HCT116 (cell line): Measurements from ENCODE around the gene TRAF2. TPM values are rescaled to one million over a fixed set of nuclear protein-coding genes. Genes with fewer than 3 reads are reported as not detected.

Experiments
- ATAC-seq: fragments of 200-7000 bp; cut with Tn5 transposase; 2 replicates; pipeline ENCODE4 v1.9.1; 2020; ENCODE audit warnings: mild to moderate bottlenecking, moderate library complexity
- BruUV-seq: library from RNA; stranded (reverse); fragments of 400-500 nt; replicated peaks from 2 replicates; lab custom pipeline; 2021; lab: Mats Ljungman, UMichigan
- CTCF ChIA-PET: fragments of 300-600 bp; sonication (Branson Sonifier 250); formaldehyde crosslinking; loops from one replicate; lab custom pipeline; 2021; ENCODE audit warnings: antibody characterized with exemption; lab: Charles Lee
- POLR2A ChIA-PET: fragments of 300-600, 350-600 bp; sonication (Branson Sonifier 250); formaldehyde crosslinking; loops from one replicate; lab custom pipeline; 2021; ENCODE audit warnings: antibody characterized with exemption; lab: Charles Lee
- RAD21 ChIA-PET, 2 experiments: fragments of 300-600 bp; sonication (Branson Sonifier 250); formaldehyde crosslinking; loops; one replicate each; lab custom pipeline; 2023; ENCODE audit warnings: low total read pairs in 2 of 2; ENCODE audit not compliant: uncharacterized antibody in 2 of 2, unreplicated experiment in 2 of 2, low non-redundant PET in 1 of 2; lab: Charles Lee
- DNase-seq: peaks from one replicate; pipeline ENCODE4 v3.0.0-alpha.2; 2010; ENCODE audit warnings: low read depth, low spot score
- H2AFZ ChIP-seq: fragments of 200-600 bp; shearing (Covaris generic), sonication (generic); 2 replicates; pipeline ENCODE4 v1.6.1; 2017; ENCODE audit warnings: low read depth, mixed run types, mixed read lengths, antibody characterized with exemption, low read length; ENCODE audit not compliant: poor library complexity, severe bottlenecking
- H3K27ac ChIP-seq: 2 replicates; pipeline ENCODE4 v1.5.1; 2012; ENCODE audit warnings: low read depth, low read length
- H3K27me3 ChIP-seq: fragments of 200-600 bp; sonication (generic); 2 replicates; pipeline ENCODE4 v1.6.1; 2016; ENCODE audit warnings: mixed run types, low read length, mixed read lengths; ENCODE audit not compliant: insufficient read depth
- H3K36me3 ChIP-seq, 2 experiments: fragments of 200-500 bp in 1 of 2; fragments of 200-600 bp in 1 of 2; sonication (Bioruptor generic) in 1 of 2; sonication (generic) in 1 of 2; 2 replicates each; pipeline versions ENCODE4 v1.5.1 to v1.6.1; 2014 to 2016; ENCODE audit warnings: low read length in 2 of 2, inconsistent platforms in 1 of 2, mixed read lengths in 1 of 2, mixed run types in 1 of 2; ENCODE audit not compliant: insufficient read depth in 2 of 2, control insufficient read depth in 1 of 2
- H3K4me1 ChIP-seq, 2 experiments: fragments of 200-600 bp in 1 of 2; sonication (generic) in 1 of 2; 2 replicates each; pipeline versions ENCODE4 v1.5.1 to v1.6.1; 2012 to 2017; ENCODE audit warnings: low read length in 2 of 2, inconsistent platforms in 1 of 2, mild to moderate bottlenecking in 1 of 2, mixed read lengths in 1 of 2, mixed run types in 1 of 2, moderate library complexity in 1 of 2; ENCODE audit not compliant: insufficient read depth in 2 of 2, control insufficient read depth in 1 of 2
- H3K4me2 ChIP-seq: fragments of 200-600 bp; sonication (generic); 2 replicates; pipeline ENCODE4 v1.6.1; 2017; ENCODE audit warnings: mixed run types, low read length, mixed read lengths
- H3K4me3 ChIP-seq, 2 experiments: fragments of 200-600 bp in 1 of 2; sonication (generic) in 1 of 2; replicated peaks in 1 of 2; 2 replicates each; pipeline ENCODE4 v1.5.1; 2011 to 2016; ENCODE audit warnings: low read length in 2 of 2, control low read depth in 1 of 2, low read depth in 1 of 2, mild to moderate bottlenecking in 1 of 2, mixed read lengths in 1 of 2, mixed run types in 1 of 2
- H3K79me2 ChIP-seq: fragments of 200-600 bp; sonication (generic); 2 replicates; pipeline ENCODE4 v1.6.1; 2017; ENCODE audit warnings: mild to moderate bottlenecking, mixed run types, low read length, moderate library complexity, mixed read lengths; ENCODE audit not compliant: insufficient read depth
- H3K9ac ChIP-seq: fragments of 200-600 bp; sonication (generic); 2 replicates; pipeline ENCODE4 v1.6.1; 2016; ENCODE audit warnings: low read length, mixed read lengths
- H3K9me2 ChIP-seq: fragments of 200-600 bp; sonication (generic), shearing (Covaris generic); 2 replicates; pipeline ENCODE4 v1.6.1; 2017; ENCODE audit warnings: mixed run types, mild to moderate bottlenecking, moderate library complexity; ENCODE audit not compliant: insufficient read depth
- H3K9me3 ChIP-seq, 2 experiments: fragments of 200-500 bp in 1 of 2; fragments of 200-600 bp in 1 of 2; sonication (Bioruptor generic) in 1 of 2; sonication (generic) in 1 of 2; 2 replicates each; pipeline ENCODE4 v1.6.1; 2014 to 2017; ENCODE audit warnings: low read length in 2 of 2, mixed read lengths in 2 of 2, inconsistent platforms in 1 of 2, low read depth in 1 of 2, mild to moderate bottlenecking in 1 of 2, mixed run types in 1 of 2, moderate library complexity in 1 of 2; ENCODE audit not compliant: control insufficient read depth in 1 of 2, insufficient read depth in 1 of 2
- H4K20me1 ChIP-seq: fragments of 200-600 bp; sonication (generic), shearing (Covaris generic); 2 replicates; pipeline ENCODE4 v1.6.1; 2017; ENCODE audit warnings: mixed run types, mild to moderate bottlenecking, moderate library complexity; ENCODE audit not compliant: insufficient read depth
- CBX3 ChIP-seq: IDR thresholded peaks from 2 replicates; pipeline ENCODE4 v1.6.1; 2012; ENCODE audit warnings: low read depth
- EGR1 ChIP-seq: IDR thresholded peaks from 2 replicates; pipeline ENCODE4 v1.6.1; 2012; ENCODE audit warnings: low read depth
- ELF1 ChIP-seq: IDR thresholded peaks from 2 replicates; pipeline ENCODE4 v1.6.1; 2012; ENCODE audit warnings: low read depth, borderline replicate concordance
- EZH2 ChIP-seq: fragments of 200-600 bp; sonication (generic); IDR thresholded peaks from 2 replicates; pipeline ENCODE4 v1.6.1; 2017; ENCODE audit warnings: antibody characterized with exemption, mixed run types
- JUND ChIP-seq: IDR thresholded peaks from 2 replicates; pipeline ENCODE4 v1.6.1; 2012
- MAX ChIP-seq: IDR thresholded peaks from 2 replicates; pipeline ENCODE4 v1.6.1; 2012
- POLR2A ChIP-seq: IDR thresholded peaks from 2 replicates; pipeline ENCODE4 v1.7.0; 2011; ENCODE audit warnings: borderline replicate concordance; ENCODE audit not compliant: insufficient read depth, insufficient read length; ENCODE audit errors: extremely low read depth
- POLR2AphosphoS5 ChIP-seq: IDR thresholded peaks from 2 replicates; pipeline ENCODE4 v1.6.1; 2011; ENCODE audit warnings: mild to moderate bottlenecking, low read depth, low read length, moderate library complexity
- RAD21 ChIP-seq: IDR thresholded peaks from 2 replicates; pipeline ENCODE4 v1.6.1; 2012; ENCODE audit warnings: low read depth, mild to moderate bottlenecking
- SIN3A ChIP-seq: IDR thresholded peaks from 2 replicates; pipeline ENCODE4 v1.6.1; 2012; ENCODE audit warnings: low read depth
- SP1 ChIP-seq: IDR thresholded peaks from 2 replicates; pipeline ENCODE4 v1.6.1; 2012; ENCODE audit warnings: low read depth
- SRF ChIP-seq: IDR thresholded peaks from 2 replicates; pipeline ENCODE4 v1.6.1; 2012; ENCODE audit warnings: low read depth
- TCF7L2 ChIP-seq: IDR thresholded peaks from 2 replicates; pipeline ENCODE4 v1.7.0; 2011; ENCODE audit warnings: borderline replicate concordance, inconsistent platforms; ENCODE audit not compliant: insufficient read depth, insufficient read length; ENCODE audit errors: extremely low read depth
- YY1 ChIP-seq: IDR thresholded peaks from 2 replicates; pipeline ENCODE4 v1.6.1; 2011; ENCODE audit warnings: low read length, low read depth, moderate library complexity, mild to moderate bottlenecking; ENCODE audit not compliant: insufficient replicate concordance; ENCODE audit errors: extremely low read depth
- ZBTB33 ChIP-seq: IDR thresholded peaks from 2 replicates; pipeline ENCODE4 v1.6.1; 2011; ENCODE audit warnings: mild to moderate bottlenecking, low read length, moderate library complexity; ENCODE audit not compliant: insufficient replicate concordance; ENCODE audit errors: extremely low read depth
- ZFX ChIP-seq: fragments of 450-650 bp; IDR thresholded peaks from 2 replicates; pipeline ENCODE4 v1.6.1; 2017
- intact Hi-C: fragments of 100-400 bp; cut with micrococcal nuclease; formaldehyde crosslinking; loops from 2 replicates; pipeline ENCODE4 v1.10.0; 2022
- total RNA-seq: library from RNA; stranded (reverse); gene quantifications from one replicate; pipeline ENCODE4 v1.2.1, GENCODE V29; 2021; ENCODE audit not compliant: unreplicated experiment
- TF ChIP-seq, protein P1 (sequence below), 3 experiments: fragments of 200-600 bp in 1 of 3; sonication (generic) in 1 of 3; IDR thresholded peaks in 2 of 3; conservative IDR thresholded peaks in 1 of 3; 2 replicates each; pipeline ENCODE4 v1.5.1; 2012 to 2017; ENCODE audit warnings: low read depth in 2 of 3, low read length in 2 of 3, antibody characterized with exemption in 1 of 3, borderline replicate concordance in 1 of 3, control low read depth in 1 of 3, mild to moderate bottlenecking in 1 of 3, mixed read lengths in 1 of 3, mixed run types in 1 of 3, moderate library complexity in 1 of 3; ENCODE audit not compliant: insufficient read depth in 1 of 3

The TRAF2 gene
- total RNA-seq, 1 experiment from 2014 or later = 28.4 TPM

GRCh38 chr9:136900556-136900955, 14.2 kb downstream of the TRAF2 start:
- H3K9ac ChIP-seq = peak overlapping the region; percentile 43
- ChIA-PET CTCF (no interaction called here), POLR2A (no interaction called here), RAD21 (no interaction called here)
- no peak for DNase-seq
- H3K27me3 ChIP-seq = no peaks in the 10 kb centered on the region
- no peaks in the 10 kb centered on the region for H3K9me2 ChIP-seq
- H3K27ac ChIP-seq = peak overlapping the region; percentile 42; the same call in 1 of the 2 replicates
- H3K79me2 ChIP-seq = peaks cover 58% of the 10 kb centered on the region
- TF ChIP-seq MAX (no peak), EZH2 (no peak), EGR1 (no peak), SP1 (no peak), POLR2A (no peak), RAD21 (no peak), ELF1 (no peak), ZBTB33 (no peak), YY1 (no peak), SIN3A (no peak), CBX3 (no peak), SRF (no peak), POLR2AphosphoS5 (no peak), ZFX (no peak), TCF7L2 (no peak), JUND (no peak)
- TF ChIP-seq, protein P1, sequence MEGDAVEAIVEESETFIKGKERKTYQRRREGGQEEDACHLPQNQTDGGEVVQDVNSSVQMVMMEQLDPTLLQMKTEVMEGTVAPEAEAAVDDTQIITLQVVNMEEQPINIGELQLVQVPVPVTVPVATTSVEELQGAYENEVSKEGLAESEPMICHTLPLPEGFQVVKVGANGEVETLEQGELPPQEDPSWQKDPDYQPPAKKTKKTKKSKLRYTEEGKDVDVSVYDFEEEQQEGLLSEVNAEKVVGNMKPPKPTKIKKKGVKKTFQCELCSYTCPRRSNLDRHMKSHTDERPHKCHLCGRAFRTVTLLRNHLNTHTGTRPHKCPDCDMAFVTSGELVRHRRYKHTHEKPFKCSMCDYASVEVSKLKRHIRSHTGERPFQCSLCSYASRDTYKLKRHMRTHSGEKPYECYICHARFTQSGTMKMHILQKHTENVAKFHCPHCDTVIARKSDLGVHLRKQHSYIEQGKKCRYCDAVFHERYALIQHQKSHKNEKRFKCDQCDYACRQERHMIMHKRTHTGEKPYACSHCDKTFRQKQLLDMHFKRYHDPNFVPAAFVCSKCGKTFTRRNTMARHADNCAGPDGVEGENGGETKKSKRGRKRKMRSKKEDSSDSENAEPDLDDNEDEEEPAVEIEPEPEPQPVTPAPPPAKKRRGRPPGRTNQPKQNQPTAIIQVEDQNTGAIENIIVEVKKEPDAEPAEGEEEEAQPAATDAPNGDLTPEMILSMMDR (IDR thresholded peaks at IDR 0.05 in 2 of 3, conservative IDR thresholded peaks at IDR 0.05 in 1 of 3; ENCODE audit: borderline replicate concordance in 1 of 3, insufficient read depth in 1 of 3, low read depth in 2 of 3, low read length in 2 of 3) = no peak
- H3K4me2 ChIP-seq = peak overlapping the region; percentile 61; the same call in 1 of the 2 replicates
- no peak overlapping the region for H2AFZ ChIP-seq
- H3K4me1 ChIP-seq = peaks cover 9 to 23% of the 10 kb centered on the region in 2 experiments
- H4K20me1 ChIP-seq = no peaks in the 10 kb centered on the region
- no TSS peak for BruUV-seq
- intact Hi-C loops = no loop called here
- H3K4me3 ChIP-seq = no peak overlapping the region
- H3K9me3 ChIP-seq = no peaks in the 10 kb centered on the region
- H3K36me3 ChIP-seq = peaks cover 17 to 38% of the 10 kb centered on the region in 2 experiments; a peak in 3 of 4 replicates
- ATAC-seq = no peak
